H1 (cell line): ENCODE measurements around the gene ERICH6. TPM values are rescaled to one million over a fixed set of nuclear protein-coding genes. Genes with fewer than 3 reads are reported as not detected.

Experiments
- CTCF ChIA-PET: fragments of 300-600 bp; sonication (Branson Sonifier 250); formaldehyde crosslinking; loops from one replicate; lab custom pipeline; 2021; ENCODE audit not compliant: partially characterized antibody; lab: Charles Lee
- POLR2A ChIA-PET: fragments of 300-600 bp; sonication (Branson Sonifier 250); formaldehyde crosslinking; loops from one replicate; lab custom pipeline; 2021; ENCODE audit warnings: inconsistent platforms; ENCODE audit not compliant: partially characterized antibody; lab: Charles Lee
- DNase-seq, 2 experiments: peaks; one replicate each; pipeline versions ENCODE4 v3.0.0 to v3.0.0-alpha.2; 2010 to 2022; ENCODE audit warnings: low spot score in 2 of 2, low read depth in 1 of 2, mixed read lengths in 1 of 2
- FAIRE-seq: peaks from 2 replicates; lab custom pipeline; 2011; peaks lifted over from hg19 to GRCh38; lab: Jason Lieb, UNC
- H2AFZ ChIP-seq: 2 replicates; pipeline ENCODE4 v1.8.1; 2012; ENCODE audit warnings: low read length, inconsistent platforms
- H2AK5ac ChIP-seq: 2 replicates; pipeline ENCODE4 v1.6.1; 2013; ENCODE audit warnings: low read depth, low read length
- H2BK120ac ChIP-seq: replicated peaks from 2 replicates; pipeline ENCODE3; 2013; ENCODE audit warnings: low read depth, low read length, inconsistent platforms
- H2BK12ac ChIP-seq: 2 replicates; pipeline ENCODE4 v1.6.1; 2013; ENCODE audit warnings: low read depth, low read length
- H2BK15ac ChIP-seq: 2 replicates; pipeline ENCODE4 v1.6.1; 2013; ENCODE audit warnings: low read length
- H2BK20ac ChIP-seq: 2 replicates; pipeline ENCODE4 v1.6.1; 2013; ENCODE audit warnings: low read length
- H2BK5ac ChIP-seq: 2 replicates; pipeline ENCODE4 v1.6.1; 2013; ENCODE audit warnings: low read depth, low read length
- H3K14ac ChIP-seq: 2 replicates; pipeline ENCODE4 v1.6.1; 2013; ENCODE audit warnings: inconsistent platforms; ENCODE audit not compliant: insufficient read length
- H3K18ac ChIP-seq: 2 replicates; pipeline ENCODE4 v1.6.1; 2013; ENCODE audit warnings: low read length; ENCODE audit errors: extremely low read depth
- H3K23ac ChIP-seq: 2 replicates; pipeline ENCODE4 v1.6.1; 2013; ENCODE audit warnings: inconsistent platforms; ENCODE audit not compliant: insufficient read length
- H3K23me2 ChIP-seq: 2 replicates; pipeline ENCODE4 v1.6.1; 2013; ENCODE audit warnings: low read depth, low read length
- H3K27ac ChIP-seq: 2 replicates; pipeline ENCODE4 v1.6.1; 2011; ENCODE audit warnings: low read depth, low read length, inconsistent platforms
- H3K27me3 ChIP-seq, 4 experiments: replicated peaks in 1 of 4; 1 replicate in 1 of 4; 2 replicates in 3 of 4; pipeline versions ENCODE4 v1.6.1 to v1.8.1; 2011 to 2013; ENCODE audit warnings: low read length in 3 of 4, mild to moderate bottlenecking in 3 of 4, inconsistent platforms in 2 of 4, mixed read lengths in 2 of 4, moderate library complexity in 1 of 4; ENCODE audit not compliant: control insufficient read depth in 3 of 4, insufficient read depth in 3 of 4; ENCODE audit errors: extremely low read depth in 1 of 4
- H3K36me3 ChIP-seq, 4 experiments: 2 replicates each; pipeline versions ENCODE4 v1.6.1 to v1.8.1; 2011 to 2013; ENCODE audit warnings: mild to moderate bottlenecking in 4 of 4, low read length in 3 of 4, moderate library complexity in 2 of 4, control low read depth in 1 of 4, inconsistent platforms in 1 of 4; ENCODE audit not compliant: insufficient read depth in 4 of 4, control insufficient read depth in 2 of 4
- H3K4ac ChIP-seq: replicated peaks from 2 replicates; pipeline ENCODE3; 2013; ENCODE audit warnings: low read length, low read depth, mixed read lengths, inconsistent platforms; ENCODE audit not compliant: insufficient read length
- H3K4me1 ChIP-seq, 4 experiments: replicated peaks in 1 of 4; 1 replicate in 1 of 4; 2 replicates in 3 of 4; pipeline versions ENCODE4 v1.6.1 to v1.8.1; 2011 to 2013; ENCODE audit warnings: low read length in 3 of 4, inconsistent platforms in 2 of 4, mixed read lengths in 1 of 4; ENCODE audit not compliant: insufficient read depth in 4 of 4, control insufficient read depth in 3 of 4
- H3K4me2 ChIP-seq, 2 experiments: 2 replicates each; pipeline versions ENCODE4 v1.6.1 to v1.8.1; 2011 to 2013; ENCODE audit warnings: low read depth in 2 of 2, low read length in 2 of 2, control low read depth in 1 of 2, inconsistent platforms in 1 of 2, mild to moderate bottlenecking in 1 of 2; ENCODE audit not compliant: insufficient read depth in 1 of 2
- H3K4me3 ChIP-seq, 4 experiments: fragments of 200-600, 300-600 bp in 1 of 4; sonication (generic), shearing (Covaris generic), sonication (Bioruptor Twin) in 1 of 4; 2 replicates each; pipeline versions ENCODE4 v1.5.1 to v1.8.1; 2011 to 2016; ENCODE audit warnings: low read length in 4 of 4, low read depth in 3 of 4, control low read depth in 2 of 4, inconsistent platforms in 2 of 4, mild to moderate bottlenecking in 2 of 4, mixed read lengths in 1 of 4, moderate library complexity in 1 of 4; ENCODE audit not compliant: insufficient read depth in 2 of 4; ENCODE audit errors: extremely low read depth in 1 of 4
- H3K56ac ChIP-seq: replicated peaks from 2 replicates; pipeline ENCODE3; 2013; ENCODE audit warnings: low read depth, mild to moderate bottlenecking, mixed read lengths, low read length, inconsistent platforms; ENCODE audit not compliant: insufficient read length
- H3K79me1 ChIP-seq: 2 replicates; pipeline ENCODE4 v1.6.1; 2013; ENCODE audit warnings: low read depth, low read length, control low read depth
- H3K79me2 ChIP-seq, 2 experiments: 2 replicates each; pipeline versions ENCODE4 v1.6.1 to v1.8.1; 2012 to 2013; ENCODE audit warnings: low read length in 2 of 2, mild to moderate bottlenecking in 2 of 2, inconsistent platforms in 1 of 2; ENCODE audit not compliant: insufficient read depth in 2 of 2, control insufficient read depth in 1 of 2
- H3K9ac ChIP-seq, 4 experiments: replicated peaks in 1 of 4; 1 replicate in 1 of 4; 2 replicates in 3 of 4; pipeline versions ENCODE4 v1.6.1 to v1.8.1; 2011 to 2013; ENCODE audit warnings: low read depth in 3 of 4, low read length in 3 of 4, control low read depth in 2 of 4, mild to moderate bottlenecking in 2 of 4, moderate library complexity in 2 of 4, inconsistent platforms in 1 of 4; ENCODE audit errors: extremely low read depth in 1 of 4
- H3K9me3 ChIP-seq, 2 experiments: 2 replicates each; pipeline versions ENCODE4 v1.6.1 to v1.8.1; 2012 to 2013; ENCODE audit warnings: mild to moderate bottlenecking in 2 of 2, moderate library complexity in 2 of 2, control low read depth in 1 of 2, inconsistent platforms in 1 of 2, low read depth in 1 of 2, low read length in 1 of 2, mixed read lengths in 1 of 2; ENCODE audit not compliant: insufficient read depth in 2 of 2
- H4K20me1 ChIP-seq, 2 experiments: replicated peaks in 1 of 2; 2 replicates each; pipeline versions ENCODE3 to v1.8.1; 2011 to 2013; ENCODE audit warnings: inconsistent platforms in 2 of 2, low read length in 2 of 2, mild to moderate bottlenecking in 1 of 2; ENCODE audit not compliant: insufficient read depth in 2 of 2, control insufficient read depth in 1 of 2
- H4K5ac ChIP-seq: 2 replicates; pipeline ENCODE4 v1.6.1; 2013; ENCODE audit warnings: low read length, low read depth, mixed read lengths, inconsistent platforms; ENCODE audit not compliant: insufficient read length
- H4K8ac ChIP-seq: 2 replicates; pipeline ENCODE4 v1.8.0; 2013; ENCODE audit warnings: mild to moderate bottlenecking, moderate library complexity, low read length, inconsistent platforms; ENCODE audit not compliant: insufficient read depth; ENCODE audit errors: extremely low read depth
- H4K91ac ChIP-seq: replicated peaks from 2 replicates; pipeline ENCODE3; 2013; ENCODE audit warnings: low read length, mixed read lengths, inconsistent platforms; ENCODE audit not compliant: insufficient read length
- BACH1 ChIP-seq: IDR thresholded peaks from 2 replicates; pipeline ENCODE4 v1.6.1; 2012; ENCODE audit warnings: low read length, improper control_type of control experiment
- CTCF ChIP-seq, 3 experiments: IDR thresholded peaks; 1 replicate in 2 of 3; 2 replicates in 1 of 3; pipeline versions ENCODE4 v1.5.1 to v1.6.1; 2011; ENCODE audit warnings: low read length in 3 of 3, mild to moderate bottlenecking in 3 of 3, inconsistent platforms in 2 of 3, low read depth in 1 of 3, moderate library complexity in 1 of 3; ENCODE audit not compliant: insufficient read depth in 1 of 3; ENCODE audit errors: control extremely low read depth in 1 of 3
- EZH2 ChIP-seq: fragments of 200-600 bp; sonication (generic); IDR thresholded peaks from 2 replicates; pipeline ENCODE4 v1.7.1; 2012; ENCODE audit warnings: low read depth, mild to moderate bottlenecking, moderate library complexity, low read length, inconsistent platforms; ENCODE audit not compliant: severe bottlenecking
- GABPA ChIP-seq: IDR thresholded peaks from 2 replicates; pipeline ENCODE4 v1.6.1; 2011; ENCODE audit warnings: mild to moderate bottlenecking, low read length, moderate library complexity, borderline replicate concordance; ENCODE audit not compliant: insufficient read depth
- GTF2F1 ChIP-seq: IDR thresholded peaks from 2 replicates; pipeline ENCODE4 v1.6.1; 2012; ENCODE audit warnings: low read depth, low read length, improper control_type of control experiment, borderline replicate concordance
- HDAC6 ChIP-seq: IDR thresholded peaks from one replicate; pipeline ENCODE4 v1.7.1; 2012; ENCODE audit warnings: low read depth, mild to moderate bottlenecking, inconsistent platforms, low read length, moderate library complexity
- NANOG ChIP-seq: IDR thresholded peaks from 2 replicates; pipeline ENCODE4 v1.6.1; 2011; ENCODE audit warnings: low read length, low read depth, mild to moderate bottlenecking, inconsistent platforms; ENCODE audit not compliant: insufficient read depth, poor library complexity, severe bottlenecking
- POU5F1 ChIP-seq: IDR thresholded peaks from 2 replicates; pipeline ENCODE4 v1.6.1; 2011; ENCODE audit warnings: low read depth, mild to moderate bottlenecking, low read length, moderate library complexity
- RXRA ChIP-seq: IDR thresholded peaks from 2 replicates; pipeline ENCODE4 v1.6.1; 2011; ENCODE audit warnings: low read depth, mild to moderate bottlenecking, low read length, moderate library complexity; ENCODE audit not compliant: insufficient read depth
- USF2 ChIP-seq: IDR thresholded peaks from 2 replicates; pipeline ENCODE4 v1.6.1; 2011; ENCODE audit warnings: low read length, improper control_type of control experiment
- ZNF274 ChIP-seq: IDR thresholded peaks from 2 replicates; pipeline ENCODE4 v1.7.0; 2012; ENCODE audit warnings: low read length, borderline replicate concordance; ENCODE audit errors: extremely low read depth
- WGBS, 2 experiments: shearing (Covaris generic) in 1 of 2; methylation state at CpG; one replicate each; pipeline versions ENCODE4 v1.1.6 to v1.1.7; 2013 to 2015; ENCODE audit warnings: low lambda C conversion rate in 2 of 2, mixed read lengths in 2 of 2, inconsistent platforms in 1 of 2, low coverage in 1 of 2, missing lambda C conversion rate in 1 of 2; ENCODE audit not compliant: insufficient replicate concordance in 2 of 2, insufficient coverage in 1 of 2, insufficient read length in 1 of 2; ENCODE audit errors: extremely low coverage in 1 of 2, missing lambda C conversion rate in 1 of 2; 5-methylcytosine and 5-hydroxymethylcytosine counted together
- polyA plus RNA-seq, 7 experiments: library from polyadenylated mRNA; depleted of rRNA in 3 of 7; stranded (reverse) in 5 of 7; unstranded in 2 of 7; fragments of >200 nt in 5 of 7; fragments of 200-250 nt in 2 of 7; gene quantifications; 1 replicate in 5 of 7; 2 replicates in 1 of 7; 4 replicates in 1 of 7; pipeline versions ENCODE4 v1.2.1 to v1.2.3, GENCODE V29; 2011 to 2013; ENCODE audit warnings: missing spikeins in 2 of 7, mixed read lengths in 2 of 7
- total RNA-seq: library from RNA; stranded (reverse); fragmentation: NEBNext Ultra II Directional; extraction: Animal tissue kit (Norgen Biotek cat#: 25700); gene quantifications from 2 replicates; pipeline ENCODE4 v1.2.1, GENCODE V29; 2021

Gene ERICH6
- total and polyA plus RNA-seq, 2 of the 8 experiments (the other 6 are each of a cell fraction or from before 2014, with no cell fraction given), result not detected

GRCh38 chr3:150663461-150663860 is 40.3 kb downstream of the ERICH6 start:
- Histone ChIP-seq H2AFZ (no peak overlapping the region), H4K91ac (no peak overlapping the region), H2BK15ac (no peak overlapping the region), H3K9ac (no peak overlapping the region), H3K27me3 (no peaks in the 10 kb centered on the region), H3K4me2 (no peak overlapping the region), H2BK5ac (no peak overlapping the region), H3K36me3 (no peaks in the 10 kb centered on the region), H3K79me1 (no peaks in the 10 kb centered on the region), H3K23ac (no peak overlapping the region), H3K79me2 (no peaks in the 10 kb centered on the region), H3K4me1 (no peaks in the 10 kb centered on the region), H3K23me2 (no peaks in the 10 kb centered on the region), H2BK120ac (no peak overlapping the region), H4K5ac (no peak overlapping the region), H3K27ac (no peak overlapping the region), H2AK5ac (no peak overlapping the region), H2BK20ac (no peak overlapping the region), H2BK12ac (no peak overlapping the region), H3K56ac (peak overlapping the region; percentile 46), H3K4ac (no peak overlapping the region), H3K9me3 (no peaks in the 10 kb centered on the region), H3K4me3 (no peak overlapping the region), H4K20me1 (no peaks in the 10 kb centered on the region), H4K8ac (no peak overlapping the region), H3K18ac (no peak overlapping the region), H3K14ac (no peak overlapping the region)
- no peak for FAIRE-seq
- DNase-seq, result no peak
- WGBS, 2 experiments, result 90% methylated on average over 8 of the region's 8 CpGs; no CpG with 5 or more reads in 1 of the 2 experiments
- ChIA-PET CTCF (no interaction called here), POLR2A (no interaction called here)
- TF ChIP-seq CTCF (IDR thresholded peaks at IDR 0.05; ENCODE audit: control extremely low read depth in 1 of 3, insufficient read depth in 1 of 3, low read depth in 1 of 3, low read length in 3 of 3), result no peak
- no peak for TF ChIP-seq BACH1
- no peak for TF ChIP-seq ZNF274
- no peak for TF ChIP-seq EZH2
- TF ChIP-seq HDAC6, result no peak
- no peak for TF ChIP-seq NANOG
- no peak for TF ChIP-seq POU5F1
- no peak for TF ChIP-seq GTF2F1
- no peak for TF ChIP-seq GABPA
- no peak for TF ChIP-seq RXRA
- TF ChIP-seq USF2, result no peak
